PFSK-1 (cell line): ENCODE results near the gene DYRK3.

ENCODE experiments used
- FOXP2 ChIP-seq: optimal IDR thresholded peaks from 2 replicates; pipeline ENCODE3; 2011; ENCODE audit warnings: borderline replicate concordance, control low read depth, inconsistent platforms; ENCODE audit not compliant: insufficient read depth; ENCODE audit errors: extremely low read length, extremely low read depth
- POLR2AphosphoS5 ChIP-seq: IDR thresholded peaks from 2 replicates; pipeline ENCODE4 v1.6.1; 2012; ENCODE audit warnings: low read depth, mild to moderate bottlenecking, control low read depth, low read length, moderate library complexity
- REST ChIP-seq, 2 experiments: IDR thresholded peaks; 2 replicates each; pipeline versions ENCODE4 v1.6.1 to v1.8.0; 2011 to 2012; ENCODE audit warnings: low read depth in 2 of 2, low read length in 2 of 2, control low read depth in 1 of 2, inconsistent platforms in 1 of 2, mild to moderate bottlenecking in 1 of 2, moderate library complexity in 1 of 2; ENCODE audit not compliant: insufficient read depth in 1 of 2
- SIN3A ChIP-seq: IDR thresholded peaks from 2 replicates; pipeline ENCODE4 v1.6.1; 2012; ENCODE audit warnings: mild to moderate bottlenecking, low read length, moderate library complexity, borderline replicate concordance; ENCODE audit not compliant: insufficient read depth
- TAF1 ChIP-seq: IDR thresholded peaks from 2 replicates; pipeline ENCODE4 v1.6.1; 2012; ENCODE audit warnings: low read length, control low read depth, borderline replicate concordance; ENCODE audit not compliant: insufficient read depth

The DYRK3 gene

GRCh38 chr1:206680279-206680678, 44.9 kb downstream of the DYRK3 start:
- no peak for TF ChIP-seq SIN3A

- TF ChIP-seq SIN3A (no peak), REST (IDR thresholded peaks at IDR 0.05; ENCODE audit: insufficient read depth in 1 of 2, low read depth in 2 of 2, low read length in 2 of 2) (no peak), TAF1 (no peak), FOXP2 (no peak), POLR2AphosphoS5 (no peak)
Measured at GRCh38 chr1:206681359-206681758, 46.0 kb downstream of the DYRK3 start.

- TF ChIP-seq POLR2AphosphoS5 (no peak), TAF1 (no peak), REST (IDR thresholded peaks at IDR 0.05; ENCODE audit: insufficient read depth in 1 of 2, low read depth in 2 of 2, low read length in 2 of 2) (no peak), SIN3A (no peak), FOXP2 (no peak)
Measured at GRCh38 chr1:206682111-206682510, 46.8 kb downstream of the DYRK3 start.

GRCh38 chr1:206683313-206683712, 48.0 kb downstream of the DYRK3 start:
- TF ChIP-seq FOXP2, result no peak
- TF ChIP-seq REST (IDR thresholded peaks at IDR 0.05; ENCODE audit: insufficient read depth in 1 of 2, low read depth in 2 of 2, low read length in 2 of 2), result no peak
- TF ChIP-seq TAF1, result no peak
- TF ChIP-seq POLR2AphosphoS5, result no peak
- no peak for TF ChIP-seq SIN3A

GRCh38 chr1:206684003-206684402, 48.7 kb downstream of the DYRK3 start:
- TF ChIP-seq FOXP2, result no peak
- TF ChIP-seq TAF1, result 0 out of 2 replicates have a peak, but pooled peaks have one; percentile 10

- TF ChIP-seq TAF1 (0 out of 2 replicates have a peak, but pooled peaks have one; percentile 18), FOXP2 (no peak)
Measured at GRCh38 chr1:206684478-206685333, 49.4 kb downstream of the DYRK3 start, which contains the start of gene MAPKAPK2. Gene MAPKAPK2 (plus strand): TSS chr1:206684905. CDS start chr1:206685230, 325 bp downstream.
